HL-60 (cell line): ENCODE measurements around the gene ATP1A3.
A peak's percentile ranks its signal among the peaks of the same experiment; 100 is the strongest.
"Not testable (repeated sequence)": the region's sequence is repeated elsewhere in the genome, so short reads cannot be mapped to it uniquely, and the experiment has no call there.

Experiments used
- DNase-seq, 2 experiments: peaks; one replicate each; pipeline ENCODE4 v3.0.0-alpha.2; 2010 to 2020; ENCODE audit warnings: low read depth in 1 of 2, low spot score in 1 of 2
- H3K27ac ChIP-seq: fragments of 250-450 bp; sonication (Bioruptor Pico); replicated peaks from 2 replicates; pipeline ENCODE4 v1.5.1; 2020; ENCODE audit warnings: mild to moderate bottlenecking, moderate library complexity
- H3K27me3 ChIP-seq: fragments of 250-450 bp; sonication (Bioruptor Pico); 2 replicates; pipeline ENCODE4 v1.5.1; 2021; ENCODE audit warnings: mild to moderate bottlenecking, moderate library complexity; ENCODE audit not compliant: insufficient read depth, poor library complexity, severe bottlenecking
- H3K4me3 ChIP-seq: replicated peaks from 2 replicates; pipeline ENCODE4 v1.5.1; 2011; ENCODE audit warnings: mild to moderate bottlenecking, control low read depth, low read length; ENCODE audit not compliant: insufficient read depth
- GABPA ChIP-seq: IDR thresholded peaks from 2 replicates; pipeline ENCODE4 v1.6.1; 2012; ENCODE audit warnings: low read depth
- POLR2AphosphoS5 ChIP-seq: IDR thresholded peaks from 2 replicates; pipeline ENCODE4 v1.6.1; 2012; ENCODE audit warnings: low read depth
- SPI1 ChIP-seq: IDR thresholded peaks from 2 replicates; pipeline ENCODE4 v1.6.1; 2012; ENCODE audit warnings: low read depth, mild to moderate bottlenecking, borderline replicate concordance
- TF ChIP-seq, protein P1 (sequence below): IDR thresholded peaks from 2 replicates; pipeline ENCODE4 v1.6.1; 2012; ENCODE audit warnings: low read depth; ENCODE audit not compliant: insufficient replicate concordance
- TF ChIP-seq, protein P2 (sequence below): IDR thresholded peaks from one replicate; pipeline ENCODE4 v1.5.1; 2011; ENCODE audit warnings: low read length, control low read depth, inconsistent platforms; ENCODE audit not compliant: insufficient read depth

ATP1A3 gene

DNA sequence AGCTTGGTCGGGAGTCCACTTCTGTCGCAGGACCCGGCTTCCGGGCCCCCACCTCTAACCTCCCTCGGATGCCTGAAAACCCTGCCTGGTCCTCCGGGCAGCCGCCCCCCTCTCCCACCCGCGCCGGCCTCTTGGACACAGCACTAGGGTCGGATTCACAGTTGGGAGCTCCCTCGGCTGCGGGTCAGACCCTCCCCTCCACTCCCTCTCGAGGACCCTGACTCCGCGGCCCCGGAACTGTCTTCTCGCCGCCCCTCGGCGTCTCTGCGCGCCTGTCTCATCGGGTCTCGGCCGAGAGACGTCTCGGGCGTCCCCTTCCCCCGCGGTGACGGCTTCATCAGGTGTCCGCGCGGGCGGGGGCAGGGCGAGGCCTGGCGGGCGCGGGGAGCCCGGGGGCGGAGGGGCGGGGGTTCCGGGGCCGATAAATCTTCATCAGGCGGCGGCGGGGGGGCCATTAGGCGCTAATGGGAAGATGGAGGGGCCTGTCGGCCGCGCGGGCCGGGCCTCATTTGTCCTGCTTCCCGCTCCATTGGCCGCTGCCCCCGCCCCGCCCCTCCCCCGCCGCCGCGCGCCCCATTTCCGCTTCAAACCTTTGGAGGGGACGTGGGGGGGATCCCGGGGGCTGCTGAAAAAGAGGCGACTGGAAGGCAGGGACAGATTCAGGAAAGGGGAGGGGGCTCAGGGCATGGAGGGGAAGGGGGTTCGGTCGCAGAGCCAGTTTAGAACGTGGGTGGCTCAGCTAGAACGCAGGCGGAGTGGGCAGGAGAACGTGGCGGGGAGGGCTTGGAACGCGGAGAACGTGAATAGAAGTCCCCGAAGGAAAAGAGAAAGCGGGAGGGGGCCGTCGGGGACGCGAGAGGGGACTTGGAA is 53.9 kb downstream of the ATP1A3 start:
- Histone ChIP-seq H3K27me3 (peaks cover 11% of the 10 kb centered on the region), H3K4me3 (peak overlapping the region; percentile 18; the same call in 1 of the 2 replicates), H3K27ac (no peak overlapping the region)
- TF ChIP-seq, protein P1, sequence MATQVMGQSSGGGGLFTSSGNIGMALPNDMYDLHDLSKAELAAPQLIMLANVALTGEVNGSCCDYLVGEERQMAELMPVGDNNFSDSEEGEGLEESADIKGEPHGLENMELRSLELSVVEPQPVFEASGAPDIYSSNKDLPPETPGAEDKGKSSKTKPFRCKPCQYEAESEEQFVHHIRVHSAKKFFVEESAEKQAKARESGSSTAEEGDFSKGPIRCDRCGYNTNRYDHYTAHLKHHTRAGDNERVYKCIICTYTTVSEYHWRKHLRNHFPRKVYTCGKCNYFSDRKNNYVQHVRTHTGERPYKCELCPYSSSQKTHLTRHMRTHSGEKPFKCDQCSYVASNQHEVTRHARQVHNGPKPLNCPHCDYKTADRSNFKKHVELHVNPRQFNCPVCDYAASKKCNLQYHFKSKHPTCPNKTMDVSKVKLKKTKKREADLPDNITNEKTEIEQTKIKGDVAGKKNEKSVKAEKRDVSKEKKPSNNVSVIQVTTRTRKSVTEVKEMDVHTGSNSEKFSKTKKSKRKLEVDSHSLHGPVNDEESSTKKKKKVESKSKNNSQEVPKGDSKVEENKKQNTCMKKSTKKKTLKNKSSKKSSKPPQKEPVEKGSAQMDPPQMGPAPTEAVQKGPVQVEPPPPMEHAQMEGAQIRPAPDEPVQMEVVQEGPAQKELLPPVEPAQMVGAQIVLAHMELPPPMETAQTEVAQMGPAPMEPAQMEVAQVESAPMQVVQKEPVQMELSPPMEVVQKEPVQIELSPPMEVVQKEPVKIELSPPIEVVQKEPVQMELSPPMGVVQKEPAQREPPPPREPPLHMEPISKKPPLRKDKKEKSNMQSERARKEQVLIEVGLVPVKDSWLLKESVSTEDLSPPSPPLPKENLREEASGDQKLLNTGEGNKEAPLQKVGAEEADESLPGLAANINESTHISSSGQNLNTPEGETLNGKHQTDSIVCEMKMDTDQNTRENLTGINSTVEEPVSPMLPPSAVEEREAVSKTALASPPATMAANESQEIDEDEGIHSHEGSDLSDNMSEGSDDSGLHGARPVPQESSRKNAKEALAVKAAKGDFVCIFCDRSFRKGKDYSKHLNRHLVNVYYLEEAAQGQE = no peak
- TF ChIP-seq POLR2AphosphoS5 = no peak
- TF ChIP-seq GABPA = no peak
- no peak for TF ChIP-seq SPI1
- TF ChIP-seq, protein P2, sequence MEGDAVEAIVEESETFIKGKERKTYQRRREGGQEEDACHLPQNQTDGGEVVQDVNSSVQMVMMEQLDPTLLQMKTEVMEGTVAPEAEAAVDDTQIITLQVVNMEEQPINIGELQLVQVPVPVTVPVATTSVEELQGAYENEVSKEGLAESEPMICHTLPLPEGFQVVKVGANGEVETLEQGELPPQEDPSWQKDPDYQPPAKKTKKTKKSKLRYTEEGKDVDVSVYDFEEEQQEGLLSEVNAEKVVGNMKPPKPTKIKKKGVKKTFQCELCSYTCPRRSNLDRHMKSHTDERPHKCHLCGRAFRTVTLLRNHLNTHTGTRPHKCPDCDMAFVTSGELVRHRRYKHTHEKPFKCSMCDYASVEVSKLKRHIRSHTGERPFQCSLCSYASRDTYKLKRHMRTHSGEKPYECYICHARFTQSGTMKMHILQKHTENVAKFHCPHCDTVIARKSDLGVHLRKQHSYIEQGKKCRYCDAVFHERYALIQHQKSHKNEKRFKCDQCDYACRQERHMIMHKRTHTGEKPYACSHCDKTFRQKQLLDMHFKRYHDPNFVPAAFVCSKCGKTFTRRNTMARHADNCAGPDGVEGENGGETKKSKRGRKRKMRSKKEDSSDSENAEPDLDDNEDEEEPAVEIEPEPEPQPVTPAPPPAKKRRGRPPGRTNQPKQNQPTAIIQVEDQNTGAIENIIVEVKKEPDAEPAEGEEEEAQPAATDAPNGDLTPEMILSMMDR = no peak
- no peak for DNase-seq

DNA sequence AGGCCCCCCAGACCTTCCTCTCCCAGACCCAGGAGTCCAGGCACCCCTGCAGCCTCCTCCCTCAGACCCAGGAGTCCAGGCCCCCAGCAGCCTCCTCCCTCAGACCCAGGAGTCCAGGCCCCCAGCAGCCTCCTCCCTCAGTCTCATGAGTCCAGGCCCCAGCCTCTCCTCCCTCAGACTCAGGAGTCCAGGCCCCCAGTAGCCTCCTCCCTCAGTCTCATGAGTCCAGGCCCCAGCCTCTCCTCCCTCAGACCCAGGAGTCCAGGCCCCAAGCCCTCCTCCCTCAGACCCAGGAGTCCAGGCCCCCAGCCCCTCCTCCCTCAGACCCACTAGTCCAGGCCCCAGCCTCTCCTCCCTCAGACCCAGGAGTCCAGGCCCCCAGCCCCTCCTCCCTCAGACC is 54.8 kb downstream of the ATP1A3 start:
- not testable (repeated sequence) for H3K27ac ChIP-seq, H3K4me3 ChIP-seq, DNase-seq
- peaks cover 14% of the 10 kb centered on the region for H3K27me3 ChIP-seq

DNA sequence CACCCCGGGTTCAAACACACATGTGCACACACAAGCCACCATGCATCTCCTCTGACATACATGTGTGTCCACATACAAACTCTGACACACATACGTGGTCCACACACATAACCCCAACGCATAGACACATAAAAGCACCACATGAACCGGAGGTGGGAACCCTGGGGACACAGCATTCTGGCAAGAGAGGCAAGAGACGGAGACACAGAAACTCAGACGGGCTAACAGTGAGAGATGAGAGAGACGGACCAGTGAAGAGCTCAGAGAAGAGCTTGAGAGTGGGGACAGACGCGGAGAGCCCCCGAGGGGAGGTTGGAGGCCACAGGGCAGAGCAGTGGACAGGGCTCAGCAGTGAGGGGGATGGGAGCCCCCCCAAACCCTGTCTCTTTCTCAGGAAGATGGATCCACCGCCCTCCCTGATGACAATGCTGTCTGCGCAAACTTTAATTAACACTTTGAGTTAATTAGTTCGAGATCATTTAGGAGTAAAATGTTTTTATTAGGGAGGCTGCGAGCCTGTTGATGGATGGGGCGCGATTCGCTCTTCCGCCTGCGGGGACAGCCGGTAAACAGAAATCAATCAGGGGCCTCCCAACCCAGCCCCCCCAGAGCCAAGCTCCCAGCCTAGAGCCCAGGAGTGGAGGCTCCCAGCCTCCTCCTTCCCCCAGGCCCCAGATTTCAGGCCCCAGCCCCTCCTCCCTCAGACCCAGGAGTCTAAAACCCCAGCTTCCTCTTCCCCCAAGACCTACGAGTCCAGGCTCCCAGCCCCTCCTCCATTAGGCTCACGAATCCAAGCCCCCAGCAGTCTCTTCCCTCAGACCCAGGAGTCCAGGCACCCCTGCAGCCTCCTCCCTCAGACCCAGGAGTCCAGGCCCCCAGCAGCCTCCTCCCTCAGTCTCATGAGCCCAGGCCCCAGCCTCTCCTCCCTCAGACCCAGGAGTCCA is 56.2 kb downstream of the ATP1A3 start:
- DNase-seq = peak in 1 of 2 experiments; percentile 45
- Histone ChIP-seq H3K4me3 (no peak overlapping the region), H3K27me3 (peaks cover 14% of the 10 kb centered on the region), H3K27ac (no peak overlapping the region)
- TF ChIP-seq, protein P1 = no peak
- TF ChIP-seq SPI1 = no peak
- TF ChIP-seq POLR2AphosphoS5 = no peak
- no peak for TF ChIP-seq GABPA
- TF ChIP-seq, protein P2 = no peak

DNA sequence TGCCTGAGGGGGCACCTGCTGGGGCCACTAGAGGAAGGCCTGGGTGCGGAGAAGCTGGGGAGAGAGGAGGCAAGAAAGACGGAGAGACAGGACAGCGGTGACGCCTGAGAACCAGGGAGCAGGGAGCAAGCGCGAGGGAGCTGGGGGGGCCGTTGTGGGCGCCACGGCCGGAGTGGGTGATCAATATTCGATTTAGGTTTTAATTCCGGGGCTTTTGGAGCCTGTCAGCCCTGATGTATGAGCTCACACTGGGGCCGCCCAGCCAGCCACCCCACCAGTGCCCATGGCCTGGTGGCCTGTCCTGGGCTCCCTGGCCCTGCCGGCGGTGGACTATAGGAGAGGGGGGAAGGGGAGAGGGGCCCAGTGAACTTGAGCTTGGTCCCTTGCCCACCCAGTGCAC is 57.1 kb downstream of the ATP1A3 start:
- DNase-seq = no peak
- H3K27me3 ChIP-seq = peaks cover 14% of the 10 kb centered on the region
- TF ChIP-seq, protein P1 = no peak
- TF ChIP-seq SPI1 (no peak), GABPA (no peak), POLR2AphosphoS5 (no peak)
- TF ChIP-seq, protein P2 = no peak
- H3K4me3 ChIP-seq = no peak overlapping the region
- H3K27ac ChIP-seq = no peak overlapping the region
